Lung microvascular endothelial cell (primary cell): ENCODE measurements around the gene GLI1. TPM values are rescaled to one million over a fixed set of nuclear protein-coding genes. Genes with fewer than 3 reads are reported as not detected.
"Not testable (repeated sequence)": the region's sequence is repeated elsewhere in the genome, so short reads cannot be mapped to it uniquely, and the experiment has no call there.

ENCODE experiments used
- DNase-seq, 2 donors: peaks; one replicate each; pipeline versions ENCODE4 v3.0.0 to v3.0.0-alpha.2; 2010; ENCODE audit warnings: low read depth in 2 of 2
- total RNA-seq: library from RNA; depleted of rRNA; stranded (reverse); fragments of >200 nt; gene quantifications from 2 replicates; pipeline ENCODE4 v1.2.1, GENCODE V29; 2014

GLI1 gene
- total RNA-seq, 1 donor from 2014 or later = not detected

GRCh38 chr12:57475271-57476161 is 15.9 kb downstream of the GLI1 start:
- peak; percentile 43 to 45 for DNase-seq

- DNase-seq = no peak
These were observed 16.8 kb downstream of the GLI1 start for GRCh38 chr12:57476162-57476992.

GRCh38 chr12:57476993-57477709 is 17.6 kb downstream of the GLI1 start:
- no peak for DNase-seq

- DNase-seq = peak in 1 of 2 donors; percentile 44
These were observed 18.4 kb downstream of the GLI1 start for GRCh38 chr12:57477710-57478681.

- DNase-seq = no peak
These were observed 19.4 kb downstream of the GLI1 start for GRCh38 chr12:57479043-57479375.

- DNase-seq = peak; percentile 62 to 77
These were observed 20.0 kb downstream of the GLI1 start, which contains the start of gene ARHGAP9 for GRCh38 chr12:57479376-57480115. TSS of gene ARHGAP9 (minus strand) at chr12:57479866. CDS start at chr12:57479406, 460 bp downstream.

GRCh38 chr12:57481671-57482070 is 22.1 kb downstream of the GLI1 start:
- no peak for DNase-seq

- DNase-seq = no peak
These were observed 23.9 kb downstream of the GLI1 start for GRCh38 chr12:57483466-57483865.

GRCh38 chr12:57485695-57486094 is 26.1 kb downstream of the GLI1 start:
- DNase-seq = no peak

- peak in 1 of 2 donors; percentile 15 for DNase-seq
These were observed 27.5 kb downstream of the GLI1 start for GRCh38 chr12:57487055-57487596.

- peak; percentile 94 to 97 for DNase-seq
These were observed 28.2 kb downstream of the GLI1 start, which contains the start of gene MARS1 for GRCh38 chr12:57487597-57488401. TSS of gene MARS1 (plus strand) at chr12:57488068. CDS start at chr12:57488091, 23 bp downstream.

GRCh38 chr12:57488402-57489156 is 29.0 kb downstream of the GLI1 start:
- peak in 1 of 2 donors; percentile 29 for DNase-seq

- no peak for DNase-seq
These were observed 29.6 kb downstream of the GLI1 start for GRCh38 chr12:57489157-57489641.

GRCh38 chr12:57490126-57490525 is 30.5 kb downstream of the GLI1 start:
- no peak for DNase-seq

- peak in 1 of 2 donors; percentile 33 for DNase-seq
These were observed 32.1 kb downstream of the GLI1 start for GRCh38 chr12:57491393-57492280.

- DNase-seq = not testable (repeated sequence)
These were observed 35.6 kb downstream of the GLI1 start for GRCh38 chr12:57495051-57495701.
